Measurements from ENCODE around the gene GSTO2. TPM values are rescaled to one million over a fixed set of nuclear protein-coding genes. Genes with fewer than 3 reads are reported as not detected.

Gene GSTO2
- total RNA-seq, 1 donor from 2014 or later: 1.2 TPM

GRCh38 chr10:104276192-104276591 is 7.2 kb downstream of the GSTO2 start:
- Mint-ChIP-seq H3K27me3 (ENCODE audit: low read depth, unreplicated experiment) (peaks cover 12% of the 10 kb centered on the region), H3K4me3 (ENCODE audit: unreplicated experiment) (no peak overlapping the region), H3K36me3 (ENCODE audit: low read depth, unreplicated experiment) (no peaks in the 10 kb centered on the region), H3K9me3 (ENCODE audit: unreplicated experiment) (no peaks in the 10 kb centered on the region), H3K4me1 (ENCODE audit: low read depth, unreplicated experiment) (no peaks in the 10 kb centered on the region), H3K27ac (ENCODE audit: unreplicated experiment) (no peak overlapping the region)
- Histone ChIP-seq H3K9me3 (ENCODE audit: insufficient read depth, low read depth, low read length) (no peaks in the 10 kb centered on the region), H3K27me3 (ENCODE audit: insufficient read depth, low read length) (no peaks in the 10 kb centered on the region), H3K4me3 (ENCODE audit: insufficient read depth, low read depth, low read length) (no peak overlapping the region), H4K20me1 (ENCODE audit: insufficient read depth, low read length) (no peaks in the 10 kb centered on the region), H3K79me2 (ENCODE audit: insufficient read depth, low read length) (no peaks in the 10 kb centered on the region), H2AFZ (ENCODE audit: low read depth, low read length) (no peak overlapping the region), H3K36me3 (ENCODE audit: insufficient read depth, low read length) (no peaks in the 10 kb centered on the region), H3K27ac (ENCODE audit: low read depth, low read length) (no peak overlapping the region), H3K9ac (ENCODE audit: low read length) (no peak overlapping the region), H3K4me1 (ENCODE audit: insufficient read depth, low read length) (peaks cover 5% of the 10 kb centered on the region), H3K4me2 (ENCODE audit: low read length) (no peak overlapping the region)
- DNase-seq (ENCODE audit: low read depth): no peak
- no peak for FAIRE-seq
- no peak for TF ChIP-seq EZH2 (IDR thresholded peaks at IDR 0.05; ENCODE audit: insufficient read depth, low read length)
- TF ChIP-seq CTCF (IDR thresholded peaks at IDR 0.05; ENCODE audit: insufficient read depth, low read depth, low read length): no peak

DNA sequence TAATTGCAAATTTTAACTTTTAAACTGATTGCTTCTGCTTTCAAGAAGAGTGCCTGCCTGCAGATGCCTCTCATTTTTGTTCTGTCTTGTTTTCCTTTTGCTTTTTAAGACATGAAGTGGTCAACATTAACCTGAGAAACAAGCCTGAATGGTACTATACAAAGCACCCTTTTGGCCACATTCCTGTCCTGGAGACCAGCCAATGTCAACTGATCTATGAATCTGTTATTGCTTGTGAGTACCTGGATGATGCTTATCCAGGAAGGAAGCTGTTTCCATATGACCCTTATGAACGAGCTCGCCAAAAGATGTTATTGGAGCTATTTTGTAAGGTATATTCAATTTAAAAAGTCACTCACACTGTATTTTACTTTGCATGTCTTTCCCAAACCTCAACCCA is 8.8 kb downstream of the GSTO2 start:
- no peak for TF ChIP-seq CTCF (IDR thresholded peaks at IDR 0.05; ENCODE audit: insufficient read depth, low read depth, low read length)
- TF ChIP-seq EZH2 (IDR thresholded peaks at IDR 0.05; ENCODE audit: insufficient read depth, low read length): no peak
- H3K79me2 ChIP-seq (ENCODE audit: insufficient read depth, low read length): no peaks in the 10 kb centered on the region
- no peak overlapping the region for H2AFZ ChIP-seq (ENCODE audit: low read depth, low read length)
- H4K20me1 ChIP-seq (ENCODE audit: insufficient read depth, low read length): no peaks in the 10 kb centered on the region
- H3K27ac Mint-ChIP-seq (ENCODE audit: unreplicated experiment): no peak overlapping the region
- H3K4me1 Mint-ChIP-seq (ENCODE audit: low read depth, unreplicated experiment): no peaks in the 10 kb centered on the region
- H3K27ac ChIP-seq (ENCODE audit: low read depth, low read length): no peak overlapping the region
- no peaks in the 10 kb centered on the region for H3K9me3 ChIP-seq (ENCODE audit: insufficient read depth, low read depth, low read length)
- no peak overlapping the region for H3K9ac ChIP-seq (ENCODE audit: low read length)
- no peaks in the 10 kb centered on the region for H3K36me3 Mint-ChIP-seq (ENCODE audit: low read depth, unreplicated experiment)
- FAIRE-seq: no peak
- no peak overlapping the region for H3K4me3 Mint-ChIP-seq (ENCODE audit: unreplicated experiment)
- H3K4me1 ChIP-seq (ENCODE audit: insufficient read depth, low read length): peaks cover 5% of the 10 kb centered on the region
- no peaks in the 10 kb centered on the region for H3K36me3 ChIP-seq (ENCODE audit: insufficient read depth, low read length)
- H3K9me3 Mint-ChIP-seq (ENCODE audit: unreplicated experiment): no peaks in the 10 kb centered on the region
- DNase-seq (ENCODE audit: low read depth): no peak
- H3K4me3 ChIP-seq (ENCODE audit: insufficient read depth, low read depth, low read length): no peak overlapping the region
- no peak overlapping the region for H3K4me2 ChIP-seq (ENCODE audit: low read length)
- H3K27me3 ChIP-seq (ENCODE audit: insufficient read depth, low read length): no peaks in the 10 kb centered on the region
- H3K27me3 Mint-ChIP-seq (ENCODE audit: low read depth, unreplicated experiment): peaks cover 12% of the 10 kb centered on the region

GRCh38 chr10:104279550-104280259 is 10.7 kb downstream of the GSTO2 start:
- Histone ChIP-seq H3K9me3 (ENCODE audit: insufficient read depth, low read depth, low read length) (no peaks in the 10 kb centered on the region), H3K27me3 (ENCODE audit: insufficient read depth, low read length) (no peaks in the 10 kb centered on the region), H3K36me3 (ENCODE audit: insufficient read depth, low read length) (no peaks in the 10 kb centered on the region), H3K4me3 (ENCODE audit: insufficient read depth, low read depth, low read length) (no peak overlapping the region), H2AFZ (ENCODE audit: low read depth, low read length) (no peak overlapping the region), H3K27ac (ENCODE audit: low read depth, low read length) (no peak overlapping the region), H3K79me2 (ENCODE audit: insufficient read depth, low read length) (no peaks in the 10 kb centered on the region), H3K4me2 (ENCODE audit: low read length) (no peak overlapping the region), H3K4me1 (ENCODE audit: insufficient read depth, low read length) (no peaks in the 10 kb centered on the region), H3K9ac (ENCODE audit: low read length) (no peak overlapping the region), H4K20me1 (ENCODE audit: insufficient read depth, low read length) (no peaks in the 10 kb centered on the region)
- H3K4me3 Mint-ChIP-seq (ENCODE audit: unreplicated experiment): no peak overlapping the region
- H3K9me3 Mint-ChIP-seq (ENCODE audit: unreplicated experiment): no peaks in the 10 kb centered on the region
- FAIRE-seq (no peak), DNase-seq (ENCODE audit: low read depth) (no peak)
- H3K36me3 Mint-ChIP-seq (ENCODE audit: low read depth, unreplicated experiment): no peaks in the 10 kb centered on the region
- no peak overlapping the region for H3K27ac Mint-ChIP-seq (ENCODE audit: unreplicated experiment)
- no peak for TF ChIP-seq CTCF (IDR thresholded peaks at IDR 0.05; ENCODE audit: insufficient read depth, low read depth, low read length)
- TF ChIP-seq EZH2 (IDR thresholded peaks at IDR 0.05; ENCODE audit: insufficient read depth, low read length): no peak
- peaks cover 11% of the 10 kb centered on the region for H3K27me3 Mint-ChIP-seq (ENCODE audit: low read depth, unreplicated experiment)
- no peaks in the 10 kb centered on the region for H3K4me1 Mint-ChIP-seq (ENCODE audit: low read depth, unreplicated experiment)
